Activated CD4-positive, alpha-beta T cell treated with anti-CD3 and anti-CD28 coated beads, Interleukin-2, Interleukin-4, amounts not matched to agents 100 ng/mL and 50 ng/mL, durations not matched to agents 16 hours and 8 hours (primary cell): ENCODE measurements around the gene ZNF688.

ENCODE experiments used
- DNase-seq: peaks from one replicate; pipeline ENCODE4 v3.0.0-alpha.2; 2020; ENCODE audit warnings: low spot score

ZNF688 gene

DNA sequence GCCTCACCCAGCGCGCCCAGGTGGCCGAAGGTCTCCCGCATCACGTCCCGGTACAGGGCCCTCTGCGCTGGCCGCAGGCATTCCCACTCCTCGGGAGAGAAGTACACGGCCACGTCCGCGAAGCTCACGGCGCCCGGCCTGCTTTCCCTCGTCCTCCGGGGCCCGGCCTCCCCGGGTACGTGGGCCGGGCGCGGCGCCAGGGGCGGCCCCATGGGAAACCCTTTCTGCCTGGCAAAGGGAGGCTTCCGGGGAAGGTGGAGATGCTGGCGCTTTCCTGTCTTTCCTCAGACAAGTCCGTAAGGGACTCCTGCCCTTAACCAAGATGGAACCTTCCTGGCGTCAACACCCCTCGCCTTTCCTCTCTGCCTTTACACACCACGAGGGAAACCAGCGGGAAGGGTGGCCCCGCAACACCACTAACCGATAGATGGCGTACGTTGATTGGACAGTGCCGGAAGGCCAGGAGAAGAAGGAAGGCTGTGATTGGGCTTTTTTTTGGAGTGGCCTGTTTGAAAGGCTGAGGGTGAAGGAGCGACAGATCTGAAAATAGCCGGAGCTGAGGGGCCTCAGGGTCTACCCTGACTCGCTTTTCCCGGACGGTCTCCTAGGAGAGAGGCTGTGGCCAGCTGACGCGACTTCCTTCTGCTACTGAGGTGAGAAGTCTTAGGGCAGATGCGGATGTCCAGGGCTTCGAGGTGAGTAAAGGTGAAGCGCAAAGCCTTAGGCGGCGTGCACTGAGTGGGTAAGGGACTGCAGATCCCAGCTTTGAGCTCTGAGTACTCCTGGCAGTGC lies 14.1 kb upstream of the ZNF688 start, which contains the start of gene ZNF785:
ZNF785 (minus strand) TSS at position 298 of the 792 bp plus-strand sequence; CDS start at position 212, 86 bp downstream.
- peak; percentile 98 for DNase-seq

GRCh38 chr16:30585022-30585399 lies 13.5 kb upstream of the ZNF688 start:
- no peak for DNase-seq

DNA sequence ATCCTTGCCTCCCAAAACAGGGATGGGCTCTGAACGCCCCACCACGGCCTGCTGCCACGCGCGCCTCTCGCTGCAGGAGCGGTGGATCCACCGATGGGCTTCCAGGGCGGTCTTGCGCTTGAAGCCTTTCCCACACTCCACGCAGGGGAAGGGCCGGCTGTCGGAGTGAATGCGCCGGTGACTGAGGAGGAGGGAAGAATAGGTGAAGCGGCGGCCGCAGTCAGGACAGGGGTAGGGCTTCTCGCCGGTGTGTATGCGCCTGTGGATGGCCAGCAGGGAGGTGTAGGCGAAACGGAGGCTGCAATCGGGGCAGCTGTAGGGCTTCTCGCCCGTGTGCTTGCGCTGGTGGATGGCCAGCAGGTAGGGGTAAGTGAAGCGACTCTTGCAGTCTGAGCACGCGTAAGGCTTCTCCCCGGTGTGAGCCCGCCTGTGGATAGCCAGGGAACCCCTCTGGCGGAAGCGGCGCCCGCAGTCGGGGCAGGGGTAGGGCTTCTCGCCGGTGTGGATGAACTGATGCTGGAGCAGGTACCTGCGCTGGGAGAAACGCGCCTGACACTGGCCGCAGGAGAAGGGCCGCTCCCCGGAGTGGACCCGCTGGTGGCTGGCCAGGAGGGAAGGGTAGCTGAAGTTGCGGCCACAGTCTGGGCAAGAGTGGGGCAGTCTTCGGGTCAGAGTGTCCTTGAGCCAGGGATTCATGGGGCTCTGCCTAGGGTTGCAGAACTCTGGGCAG lies 11.3 kb upstream of the ZNF688 start:
- DNase-seq = no peak

GRCh38 chr16:30581457-30581856 lies 9.9 kb upstream of the ZNF688 start:
- no peak for DNase-seq

DNA sequence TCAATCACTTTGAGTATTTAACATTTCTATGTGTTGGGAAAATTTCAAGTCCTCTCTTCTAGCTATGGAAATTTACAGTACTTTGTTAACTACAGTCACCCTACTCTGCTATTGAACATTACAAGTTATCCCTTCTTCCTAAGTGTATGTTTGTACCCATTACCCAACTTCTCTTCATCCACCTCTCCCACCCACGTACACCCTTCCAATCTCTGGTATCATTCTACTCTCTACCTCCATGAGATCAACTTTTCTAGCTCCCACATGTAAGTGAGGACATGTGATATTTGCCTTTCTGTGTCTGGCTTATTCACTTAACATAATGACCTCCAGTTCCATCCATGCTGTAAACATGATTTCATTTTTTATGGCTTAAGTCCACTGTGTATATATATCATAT lies 3.2 kb upstream of the ZNF688 start:
- no peak for DNase-seq

GRCh38 chr16:30570636-30571444 lies 674 bp downstream of the ZNF688 start:
- no peak for DNase-seq

DNA sequence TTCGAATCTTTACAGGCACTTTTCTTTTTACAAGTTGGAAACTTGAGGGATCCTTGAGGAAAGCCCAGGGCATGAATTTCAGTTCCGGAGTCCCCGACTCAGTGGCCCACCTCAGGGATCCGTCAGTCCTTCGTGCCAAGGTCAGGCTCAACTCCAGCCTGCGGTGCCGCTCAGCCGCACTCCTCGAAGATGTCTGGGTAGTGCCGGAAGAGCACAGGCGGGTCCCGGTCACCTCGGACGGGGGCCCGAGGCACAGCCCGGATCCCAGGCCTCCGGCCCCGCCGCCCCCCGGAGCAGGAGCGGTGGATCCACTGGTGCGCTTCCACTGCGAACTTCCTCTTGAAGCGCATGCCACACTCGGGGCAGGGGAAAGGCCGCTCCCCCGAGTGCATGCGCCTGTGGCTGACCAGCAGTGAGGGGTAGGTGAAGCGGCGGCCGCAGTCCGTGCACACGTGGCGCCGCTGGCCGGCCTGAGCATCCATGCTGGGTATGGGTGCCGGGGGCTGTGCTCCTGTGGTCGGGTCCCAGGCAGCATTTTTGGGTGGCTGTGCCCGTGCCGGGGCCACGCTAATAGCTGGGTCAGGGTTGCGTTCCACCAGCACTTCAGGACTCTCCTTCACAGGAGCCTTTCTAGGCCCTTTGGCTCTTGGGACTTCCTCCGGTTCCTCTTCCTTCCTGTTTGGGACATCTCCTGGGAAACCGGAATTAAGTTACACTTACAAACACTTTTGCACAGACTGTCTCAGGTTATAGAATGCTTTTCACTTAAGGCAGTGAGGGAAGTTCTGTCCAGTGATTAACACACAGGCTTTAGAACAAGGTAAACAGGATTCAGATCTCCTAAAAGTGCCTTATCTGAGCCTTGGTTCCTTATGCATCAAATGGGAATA lies 1.5 kb downstream of the ZNF688 start:
- DNase-seq = no peak

GRCh38 chr16:30569281-30569680 lies 2.2 kb downstream of the ZNF688 start:
- no peak for DNase-seq

DNA sequence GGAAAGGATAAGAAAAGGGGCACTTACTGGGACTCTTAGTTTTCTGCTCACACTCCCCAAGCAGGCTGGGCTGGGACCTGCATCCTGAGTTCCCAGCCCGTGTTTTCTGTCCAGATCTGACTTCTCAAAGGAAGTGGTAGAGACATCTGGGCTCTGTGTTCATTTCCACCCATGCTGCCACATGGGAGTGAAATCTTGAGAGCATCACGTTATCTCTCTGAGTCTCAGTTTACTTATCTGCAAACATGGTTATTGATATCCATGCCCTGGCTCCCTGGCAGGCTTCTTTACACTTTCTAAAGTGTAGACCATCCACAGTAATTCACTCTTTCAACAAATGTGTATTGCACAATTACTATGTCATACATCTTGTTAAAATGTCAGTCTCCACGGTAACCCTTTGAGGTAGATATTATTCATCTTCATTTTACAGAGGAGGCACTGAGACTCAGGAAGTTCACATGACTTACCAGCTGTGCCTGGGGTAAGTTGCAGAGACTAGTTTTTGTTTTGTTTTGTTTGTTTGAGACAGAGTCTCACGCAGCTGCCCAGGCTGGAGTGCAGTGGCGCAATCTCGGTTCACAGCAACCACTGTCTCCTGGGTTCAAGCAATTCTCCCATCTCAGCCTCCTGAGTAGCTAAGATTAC lies 3.4 kb downstream of the ZNF688 start:
- DNase-seq = peak; percentile 82

- peak; percentile 82 for DNase-seq
Observed at GRCh38 chr16:30567160-30567990, 4.1 kb downstream of the ZNF688 start.

- DNase-seq = no peak
Observed at GRCh38 chr16:30566531-30566930, 5.0 kb downstream of the ZNF688 start.

DNA sequence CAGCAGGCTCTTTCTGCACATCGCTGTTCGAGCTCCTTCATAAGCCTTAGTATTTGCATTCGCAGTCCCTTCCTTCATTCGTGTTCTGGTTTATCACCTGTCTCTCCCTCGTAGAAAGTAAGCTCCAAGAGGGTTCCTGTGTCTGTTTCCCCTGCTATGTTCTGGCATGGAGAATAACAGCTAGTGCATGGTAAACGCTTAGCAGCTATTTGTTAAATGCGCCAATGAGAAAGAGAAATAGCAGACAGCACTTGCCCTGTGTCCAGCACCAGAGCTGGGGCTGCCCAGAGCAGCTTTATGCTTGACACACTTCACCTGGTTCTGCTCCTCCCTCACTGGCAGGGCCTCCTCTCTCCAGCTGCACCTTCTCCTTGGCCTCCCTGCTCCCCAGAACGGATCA lies 5.5 kb downstream of the ZNF688 start:
- no peak for DNase-seq

GRCh38 chr16:30565526-30565925 lies 6.0 kb downstream of the ZNF688 start:
- no peak for DNase-seq

- DNase-seq = no peak
Observed at GRCh38 chr16:30562021-30562420, 9.5 kb downstream of the ZNF688 start.

GRCh38 chr16:30561089-30561816 lies 10.3 kb downstream of the ZNF688 start:
- DNase-seq = no peak

GRCh38 chr16:30559690-30560089 lies 11.8 kb downstream of the ZNF688 start:
- no peak for DNase-seq

DNA sequence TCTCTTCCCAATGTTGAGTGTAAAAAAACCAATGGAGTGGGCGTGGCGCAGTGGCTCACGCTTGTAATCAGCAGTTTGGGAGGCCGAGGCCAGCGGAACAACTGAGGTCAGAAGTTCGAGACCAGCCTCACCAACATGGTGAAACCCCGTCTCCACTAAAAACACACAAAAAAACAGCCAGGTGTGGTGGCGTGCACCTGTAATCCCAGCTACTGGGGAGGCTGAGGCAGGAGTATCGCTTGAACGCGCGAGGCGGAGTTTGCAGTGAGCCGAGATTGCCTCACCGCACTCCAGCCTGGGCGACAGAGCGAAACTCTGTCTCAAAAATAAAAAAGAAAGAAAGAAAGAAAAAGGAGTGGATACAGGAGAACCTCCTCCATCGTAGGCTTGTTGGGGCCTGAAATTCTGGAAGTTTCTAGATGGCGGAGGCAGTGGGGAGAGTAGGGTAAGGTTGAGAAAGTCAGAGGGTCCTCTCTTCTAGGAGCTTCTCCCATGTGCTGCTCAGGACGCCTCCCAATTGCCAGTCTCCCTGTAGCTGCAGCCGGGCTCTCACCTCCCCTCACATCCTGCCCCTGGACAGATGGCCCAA lies 12.6 kb downstream of the ZNF688 start:
- no peak for DNase-seq

GRCh38 chr16:30557957-30558788 lies 13.3 kb downstream of the ZNF688 start, which contains the start of gene ZNF764:
Gene ZNF764 (minus strand): TSS chr16:30558374. CDS start chr16:30558182, 192 bp downstream.
- peak; percentile 99 for DNase-seq
